Neuronal stem cell (in vitro differentiated cells): ENCODE results near the gene CD164L2.

ENCODE experiments used
- DNase-seq: peaks from one replicate; pipeline ENCODE4 v3.0.0-alpha.2; 2013; ENCODE audit warnings: low spot score
- H2AFZ ChIP-seq: one replicate; pipeline ENCODE4 v1.6.1; 2013; ENCODE audit warnings: mild to moderate bottlenecking, low read length, inconsistent platforms
- H2AK5ac ChIP-seq: 2 replicates; pipeline ENCODE4 v1.6.1; 2013; ENCODE audit warnings: low read depth, mild to moderate bottlenecking, inconsistent platforms, low read length, moderate library complexity, mixed read lengths
- H2BK120ac ChIP-seq: 2 replicates; pipeline ENCODE4 v1.6.1; 2013; ENCODE audit warnings: low read depth, mild to moderate bottlenecking, inconsistent platforms, low read length, moderate library complexity, mixed read lengths
- H2BK12ac ChIP-seq: one replicate; pipeline ENCODE4 v1.6.1; 2013; ENCODE audit warnings: low read length, inconsistent platforms
- H2BK15ac ChIP-seq: 2 replicates; pipeline ENCODE4 v1.6.1; 2013; ENCODE audit warnings: mild to moderate bottlenecking, low read length, inconsistent platforms, mixed read lengths
- H2BK5ac ChIP-seq: one replicate; pipeline ENCODE4 v1.6.1; 2013; ENCODE audit warnings: inconsistent platforms, mild to moderate bottlenecking, low read length, moderate library complexity
- H3K14ac ChIP-seq: one replicate; pipeline ENCODE4 v1.6.1; 2013; ENCODE audit warnings: low read length, inconsistent platforms
- H3K18ac ChIP-seq: 2 replicates; pipeline ENCODE4 v1.6.1; 2013; ENCODE audit warnings: low read length, inconsistent platforms
- H3K23ac ChIP-seq: 2 replicates; pipeline ENCODE4 v1.6.1; 2013; ENCODE audit warnings: low read depth, mild to moderate bottlenecking, mixed read lengths, low read length, inconsistent platforms; ENCODE audit not compliant: poor library complexity
- H3K27ac ChIP-seq: replicated peaks from 3 replicates; pipeline ENCODE4 v1.5.1; 2013; ENCODE audit warnings: low read length, inconsistent platforms
- H3K27me3 ChIP-seq, 3 experiments: 2 replicates each; pipeline ENCODE4 v1.6.1; 2013; ENCODE audit warnings: low read length in 3 of 3, mild to moderate bottlenecking in 2 of 3, inconsistent platforms in 1 of 3, low read depth in 1 of 3, mixed read lengths in 1 of 3, moderate library complexity in 1 of 3; ENCODE audit not compliant: control insufficient read depth in 3 of 3, insufficient read depth in 3 of 3
- H3K36me3 ChIP-seq, 2 donors: replicated peaks in 1 of 2; 2 replicates each; pipeline ENCODE4 v1.6.1; 2013; ENCODE audit warnings: low read length in 2 of 2; ENCODE audit not compliant: control insufficient read depth in 2 of 2, insufficient read depth in 2 of 2
- H3K4ac ChIP-seq: 2 replicates; pipeline ENCODE4 v1.6.1; 2013; ENCODE audit warnings: inconsistent platforms, mild to moderate bottlenecking, low read length, moderate library complexity
- H3K4me1 ChIP-seq, 2 donors: 1 replicate in 1 of 2; 2 replicates in 1 of 2; pipeline ENCODE4 v1.6.1; 2013; ENCODE audit warnings: low read length in 2 of 2, low read depth in 1 of 2; ENCODE audit not compliant: control insufficient read depth in 2 of 2, insufficient read depth in 1 of 2
- H3K4me2 ChIP-seq: one replicate; pipeline ENCODE4 v1.6.1; 2013; ENCODE audit warnings: mild to moderate bottlenecking, low read length, inconsistent platforms; ENCODE audit not compliant: insufficient read depth, poor library complexity, severe bottlenecking
- H3K4me3 ChIP-seq, 2 donors: 2 replicates each; pipeline ENCODE4 v1.5.1; 2013; ENCODE audit warnings: low read length in 2 of 2, mild to moderate bottlenecking in 2 of 2, inconsistent platforms in 1 of 2, moderate library complexity in 1 of 2
- H3K79me1 ChIP-seq: one replicate; pipeline ENCODE4 v1.6.1; 2013; ENCODE audit warnings: low read depth, mild to moderate bottlenecking, inconsistent platforms, low read length, moderate library complexity
- H3K9ac ChIP-seq: one replicate; pipeline ENCODE4 v1.6.1; 2013; ENCODE audit warnings: mild to moderate bottlenecking, low read depth, low read length, inconsistent platforms; ENCODE audit not compliant: poor library complexity
- H3K9me3 ChIP-seq, 2 donors: replicated peaks in 1 of 2; 2 replicates each; pipeline versions ENCODE3 to v1.6.1; 2013; ENCODE audit warnings: low read length in 2 of 2, mild to moderate bottlenecking in 2 of 2, inconsistent platforms in 1 of 2, low read depth in 1 of 2, mixed read lengths in 1 of 2, moderate library complexity in 1 of 2; ENCODE audit not compliant: control insufficient read depth in 2 of 2, insufficient read depth in 1 of 2
- H4K8ac ChIP-seq: one replicate; pipeline ENCODE4 v1.6.1; 2013; ENCODE audit warnings: low read depth, mild to moderate bottlenecking, inconsistent platforms, low read length, moderate library complexity
- H4K91ac ChIP-seq: one replicate; pipeline ENCODE4 v1.6.1; 2013; ENCODE audit warnings: low read length, low read depth, mild to moderate bottlenecking, inconsistent platforms; ENCODE audit not compliant: poor library complexity
- WGBS, 2 donors: extraction: QIAGEN DNeasy Blood & Tissue Kit; methylation state at CpG; one replicate each; pipeline ENCODE4 v1.1.7; 2013; ENCODE audit warnings: missing lambda C conversion rate in 2 of 2, mixed read lengths in 1 of 2; ENCODE audit not compliant: insufficient read length in 2 of 2, insufficient replicate concordance in 1 of 2; ENCODE audit errors: extremely low coverage in 2 of 2; 5-methylcytosine and 5-hydroxymethylcytosine counted together

The CD164L2 gene

GRCh38 chr1:27379564-27380122, 3.5 kb downstream of the CD164L2 start:
- H2AFZ ChIP-seq, result peak overlapping the region; percentile 21

GRCh38 chr1:27377760-27378495, 5.2 kb downstream of the CD164L2 start:
- Histone ChIP-seq H3K4me1 (peaks cover 0 to 5% of the 10 kb centered on the region in 2 donors), H3K36me3 (no peaks in the 10 kb centered on the region), H4K8ac (no peak overlapping the region), H2BK12ac (no peak overlapping the region), H3K79me1 (no peaks in the 10 kb centered on the region), H3K27ac (no peak overlapping the region), H3K14ac (no peak overlapping the region), H3K9ac (no peak overlapping the region), H3K4me2 (no peak overlapping the region), H2AFZ (no peak overlapping the region), H2BK120ac (no peak overlapping the region), H3K4me3 (no peak overlapping the region), H2AK5ac (no peak overlapping the region), H3K18ac (no peak overlapping the region), H3K9me3 (no peaks in the 10 kb centered on the region), H2BK5ac (no peak overlapping the region), H3K4ac (no peak overlapping the region), H4K91ac (no peak overlapping the region), H2BK15ac (no peak overlapping the region), H3K23ac (no peak overlapping the region), H3K27me3 (peaks cover 0 to 40% (median 12%) of the 10 kb centered on the region in 3 experiments)
- no CpG with 5 or more reads among the region's 12 CpGs for WGBS, 2 donors
- DNase-seq, result no peak

More at GRCh38 chr1:27379564-27380122, 3.5 kb downstream of the CD164L2 start:
- no peak overlapping the region for H2BK5ac ChIP-seq
- H2BK15ac ChIP-seq, result peak overlapping the region; percentile 11
- H4K8ac ChIP-seq, result no peak overlapping the region
- H3K9me3 ChIP-seq, result no peaks in the 10 kb centered on the region
- H3K79me1 ChIP-seq, result no peaks in the 10 kb centered on the region
- WGBS, 2 donors, result no CpG with 5 or more reads among the region's 11 CpGs
- peak overlapping the region; percentile 11 for H2BK12ac ChIP-seq
- H3K4me2 ChIP-seq, result no peak overlapping the region
- peak overlapping the region; percentile 57 for H2AK5ac ChIP-seq
- H3K23ac ChIP-seq, result peak overlapping the region; percentile 37
- H4K91ac ChIP-seq, result no peak overlapping the region
- H3K4ac ChIP-seq, result no peak overlapping the region
- H3K4me1 ChIP-seq, result peaks cover 0 to 5% of the 10 kb centered on the region in 2 donors
- no peaks in the 10 kb centered on the region for H3K36me3 ChIP-seq
- H2BK120ac ChIP-seq, result no peak overlapping the region
- no peak overlapping the region for H3K14ac ChIP-seq
- H3K4me3 ChIP-seq, result no peak overlapping the region
- H3K18ac ChIP-seq, result peak overlapping the region; percentile 26
- DNase-seq, result no peak
- H3K9ac ChIP-seq, result no peak overlapping the region
- no peak overlapping the region for H3K27ac ChIP-seq
- H3K27me3 ChIP-seq, result peaks cover 0 to 43% (median 19%) of the 10 kb centered on the region in 3 experiments

- no peaks in the 10 kb centered on the region for H3K79me1 ChIP-seq
- H3K14ac ChIP-seq, result no peak within 1 kb of the TSS
- no peaks in the 10 kb centered on the region for H3K9me3 ChIP-seq
- H3K27ac ChIP-seq, result no peak within 1 kb of the TSS
- no peak within 1 kb of the TSS for H4K8ac ChIP-seq
- peaks cover 0 to 14% (median 0%) of the 10 kb centered on the region in 3 experiments for H3K27me3 ChIP-seq
- H3K18ac ChIP-seq, result no peak within 1 kb of the TSS
- DNase-seq, result no peak
- H2BK15ac ChIP-seq, result no peak within 1 kb of the TSS
- no CpG with 5 or more reads among the region's 4 CpGs for WGBS, 2 donors
- no peak within 1 kb of the TSS for H2BK5ac ChIP-seq
- H2BK12ac ChIP-seq, result peak within 1 kb of the TSS; percentile 34
- no peak within 1 kb of the TSS for H3K4ac ChIP-seq
- no peak within 1 kb of the TSS for H2AFZ ChIP-seq
- H3K23ac ChIP-seq, result no peak within 1 kb of the TSS
- peak within 1 kb of the TSS; percentile 67 for H3K9ac ChIP-seq
- peak within 1 kb of the TSS; percentile 88 for H2BK120ac ChIP-seq
- peaks cover 0 to 2% of the 10 kb centered on the region in 2 donors for H3K4me1 ChIP-seq
- H3K36me3 ChIP-seq, result no peaks in the 10 kb centered on the region
- H2AK5ac ChIP-seq, result peak within 1 kb of the TSS; percentile 34
- no peak within 1 kb of the TSS for H3K4me3 ChIP-seq
- no peak within 1 kb of the TSS for H4K91ac ChIP-seq
- H3K4me2 ChIP-seq, result no peak within 1 kb of the TSS
Observed at GRCh38 chr1:27374362-27375086, 8.6 kb downstream of the CD164L2 start, which contains the start of gene FCN3. FCN3 (minus strand) TSS chr1:27374824; CDS start chr1:27374818, 6 bp downstream.
